PC-3 (cell line): ENCODE measurements around the gene EIF3A. TPM values are rescaled to one million over a fixed set of nuclear protein-coding genes. Genes with fewer than 3 reads are reported as not detected.

Source experiments
- ATAC-seq: fragments of 200-7000 bp; cut with Tn5 transposase; 2 replicates; pipeline ENCODE4 v1.9.1; 2020; ENCODE audit warnings: mild to moderate bottlenecking, moderate library complexity
- BruUV-seq: library from RNA; stranded (reverse); fragments of 400-500 nt; replicated peaks from 2 replicates; lab custom pipeline; 2021; lab: Mats Ljungman, UMichigan
- CTCF ChIA-PET: fragments of 300-600 bp; sonication (Branson Sonifier 250); formaldehyde crosslinking; loops from one replicate; lab custom pipeline; 2022; ENCODE audit warnings: antibody characterized with exemption; lab: Charles Lee
- POLR2A ChIA-PET: fragments of 300-600 bp; sonication (Branson Sonifier 250); formaldehyde crosslinking; loops from one replicate; lab custom pipeline; 2022; ENCODE audit warnings: antibody characterized with exemption; ENCODE audit not compliant: unreplicated experiment; lab: Charles Lee
- DNase-seq: peaks from one replicate; pipeline ENCODE4 v3.0.0-alpha.2; 2015
- H2AFZ ChIP-seq: fragments of 300-600 bp; sonication (generic); 2 replicates; pipeline ENCODE4 v1.6.0; 2016; ENCODE audit warnings: antibody characterized with exemption, low read length
- H3F3A ChIP-seq: fragments of 300-600 bp; sonication (generic); one replicate; pipeline ENCODE4 v1.6.0; 2017; ENCODE audit warnings: antibody characterized with exemption, low read length, control low read depth, mild to moderate bottlenecking; ENCODE audit not compliant: unreplicated experiment
- H3K27ac ChIP-seq: fragments of 300-600 bp; sonication (generic); 2 replicates; pipeline ENCODE4 v1.5.1; 2016; ENCODE audit warnings: mild to moderate bottlenecking, low read length
- H3K27me3 ChIP-seq: fragments of 300-600 bp; sonication (generic); 2 replicates; pipeline ENCODE4 v1.6.1; 2016; ENCODE audit warnings: low read length, mixed read lengths
- H3K36me3 ChIP-seq: fragments of 300-600 bp; sonication (generic); 2 replicates; pipeline ENCODE4 v1.6.1; 2016; ENCODE audit warnings: low read depth, mixed run types, low read length, mixed read lengths
- H3K4me1 ChIP-seq: fragments of 300-600 bp; sonication (generic); 2 replicates; pipeline ENCODE4 v1.5.1; 2016; ENCODE audit warnings: low read length; ENCODE audit not compliant: insufficient read depth
- H3K4me2 ChIP-seq: fragments of 300-600 bp; sonication (generic); 2 replicates; pipeline ENCODE4 v1.6.0; 2016; ENCODE audit warnings: low read length
- H3K4me3 ChIP-seq: fragments of 300-600 bp; sonication (generic); 2 replicates; pipeline ENCODE4 v1.5.1; 2016; ENCODE audit warnings: mild to moderate bottlenecking, low read length, mixed read lengths
- H3K79me2 ChIP-seq: fragments of 300-600 bp; sonication (generic); 2 replicates; pipeline ENCODE4 v1.6.1; 2017; ENCODE audit warnings: low read length, mixed read lengths
- H3K9ac ChIP-seq: fragments of 300-600 bp; sonication (generic); 2 replicates; pipeline ENCODE4 v1.6.0; 2016; ENCODE audit warnings: mild to moderate bottlenecking, low read length
- H3K9me2 ChIP-seq: fragments of 300-600 bp; sonication (generic); replicated peaks from 2 replicates; pipeline ENCODE4 v1.6.1; 2016; ENCODE audit warnings: mixed run types, low read length, mixed read lengths
- H3K9me3 ChIP-seq: fragments of 300-600 bp; sonication (generic); 2 replicates; pipeline ENCODE4 v1.6.1; 2016; ENCODE audit warnings: low read length, mixed read lengths
- H4K20me1 ChIP-seq: fragments of 300-600 bp; sonication (generic); 2 replicates; pipeline ENCODE4 v1.6.1; 2016; ENCODE audit warnings: low read length, mixed read lengths
- CTCF ChIP-seq: fragments of 300-600 bp; sonication (generic); conservative IDR thresholded peaks from 2 replicates; pipeline ENCODE4 v1.5.1; 2017; ENCODE audit warnings: antibody characterized with exemption, low read depth, mild to moderate bottlenecking, low read length
- EZH2 ChIP-seq: fragments of 300-600 bp; sonication (generic); IDR thresholded peaks from one replicate; pipeline ENCODE4 v1.6.1; 2017; ENCODE audit warnings: antibody characterized with exemption, mild to moderate bottlenecking, low read length; ENCODE audit not compliant: unreplicated experiment
- EZH2phosphoT487 ChIP-seq: fragments of 300-600 bp; sonication (generic); IDR thresholded peaks from 2 replicates; pipeline ENCODE4 v1.6.1; 2018; ENCODE audit warnings: mild to moderate bottlenecking, antibody characterized with exemption, low read length, borderline replicate concordance
- intact Hi-C: fragments of 100-400 bp; cut with micrococcal nuclease; formaldehyde crosslinking; loops from 2 replicates; pipeline ENCODE4 v1.9.0; 2023
- total RNA-seq: library from RNA; depleted of rRNA; stranded (reverse); fragments of >200 nt; gene quantifications from 2 replicates; pipeline ENCODE4 v1.2.3, GENCODE V29; 2014

Gene EIF3A
- total RNA-seq, 1 experiment from 2014 or later, result 46.0 TPM

- no peak for ATAC-seq
- no peak for DNase-seq
- no peak overlapping the region for H3K27ac ChIP-seq
- no TSS peak for BruUV-seq
- H3K79me2 ChIP-seq, result no peaks in the 10 kb centered on the region
- ChIA-PET CTCF (no interaction called here), POLR2A (no interaction called here)
- H3K36me3 ChIP-seq, result no peaks in the 10 kb centered on the region
- H3K4me1 ChIP-seq, result no peaks in the 10 kb centered on the region
- H3K4me3 ChIP-seq, result no peak overlapping the region
- no peaks in the 10 kb centered on the region for H3K27me3 ChIP-seq
- no peaks in the 10 kb centered on the region for H3K9me3 ChIP-seq
- no peak for TF ChIP-seq EZH2phosphoT487
- TF ChIP-seq EZH2, result no peak
- TF ChIP-seq CTCF, result no peak
- no peak overlapping the region for H2AFZ ChIP-seq
- no peaks in the 10 kb centered on the region for H3K9me2 ChIP-seq
- intact Hi-C loops, result no loop called here
- no peak overlapping the region for H3K9ac ChIP-seq
- no peaks in the 10 kb centered on the region for H3F3A ChIP-seq
- no peaks in the 10 kb centered on the region for H4K20me1 ChIP-seq
- H3K4me2 ChIP-seq, result no peak overlapping the region
Observed at GRCh38 chr10:118990326-118990725, 90.3 kb downstream of the EIF3A start.

GRCh38 chr10:118986815-118987790 lies 93.5 kb downstream of the EIF3A start:
- no peaks in the 10 kb centered on the region for H3K9me2 ChIP-seq
- H3F3A ChIP-seq, result no peaks in the 10 kb centered on the region
- CTCF ChIA-PET, result no interaction called here
- H3K4me1 ChIP-seq, result no peaks in the 10 kb centered on the region
- no peak overlapping the region for H3K4me3 ChIP-seq
- POLR2A ChIA-PET, result interaction anchor here (0.6 to 0.7 kb wide), 2 partner anchors 9 to 15 kb away, joined by 3 to 8 read pairs; no protein-coding TSS in a partner anchor
- no peaks in the 10 kb centered on the region for H3K79me2 ChIP-seq
- no peaks in the 10 kb centered on the region for H4K20me1 ChIP-seq
- H3K36me3 ChIP-seq, result no peaks in the 10 kb centered on the region
- DNase-seq (no peak), ATAC-seq (no peak)
- BruUV-seq, result no TSS peak
- H2AFZ ChIP-seq, result no peak overlapping the region
- H3K4me2 ChIP-seq, result no peak overlapping the region
- no peak overlapping the region for H3K9ac ChIP-seq
- intact Hi-C loops, result no loop called here
- H3K9me3 ChIP-seq, result no peaks in the 10 kb centered on the region
- TF ChIP-seq EZH2phosphoT487 (no peak), EZH2 (no peak), CTCF (no peak)
- no peaks in the 10 kb centered on the region for H3K27me3 ChIP-seq
- H3K27ac ChIP-seq, result no peak overlapping the region

GRCh38 chr10:118985576-118985975 lies 95.0 kb downstream of the EIF3A start:
- CTCF ChIA-PET, result no interaction called here
- Histone ChIP-seq H3K36me3 (no peaks in the 10 kb centered on the region), H3K9me2 (no peaks in the 10 kb centered on the region), H3K4me2 (no peak overlapping the region), H4K20me1 (no peaks in the 10 kb centered on the region), H3K9ac (no peak overlapping the region), H2AFZ (no peak overlapping the region), H3K27ac (no peak overlapping the region), H3F3A (no peaks in the 10 kb centered on the region), H3K79me2 (no peaks in the 10 kb centered on the region), H3K27me3 (no peaks in the 10 kb centered on the region), H3K4me3 (no peak overlapping the region), H3K9me3 (no peaks in the 10 kb centered on the region), H3K4me1 (no peaks in the 10 kb centered on the region)
- no peak for TF ChIP-seq EZH2
- no peak for TF ChIP-seq EZH2phosphoT487
- TF ChIP-seq CTCF, result no peak
- POLR2A ChIA-PET, result interaction anchor here (0.6 kb wide), 1 partner anchor 9 kb away, joined by 8 read pairs; no protein-coding TSS in a partner anchor
- no TSS peak for BruUV-seq
- no peak for DNase-seq
- intact Hi-C loops, result no loop called here
- ATAC-seq, result no peak
